ENCODE data around the gene RNF150.

DNA sequence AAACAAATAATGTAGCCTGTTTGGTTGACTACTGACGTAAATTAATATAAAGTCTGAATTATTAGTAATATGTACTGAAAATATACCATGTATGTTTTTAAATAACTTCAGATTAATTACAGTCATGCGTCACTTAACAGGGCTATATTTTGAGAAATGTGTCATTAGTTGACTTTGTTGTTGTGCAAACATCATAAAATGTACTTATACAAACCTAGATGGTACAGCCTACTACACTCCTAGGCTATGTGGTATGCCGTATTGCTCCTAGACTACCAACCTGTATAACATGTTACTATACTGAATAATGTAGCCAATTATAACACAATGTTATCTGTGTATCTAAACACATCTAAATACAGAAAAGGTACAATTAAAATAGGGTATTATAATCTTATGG lies 66.6 kb downstream of the RNF150 start:
- TF ChIP-seq, protein P1, sequence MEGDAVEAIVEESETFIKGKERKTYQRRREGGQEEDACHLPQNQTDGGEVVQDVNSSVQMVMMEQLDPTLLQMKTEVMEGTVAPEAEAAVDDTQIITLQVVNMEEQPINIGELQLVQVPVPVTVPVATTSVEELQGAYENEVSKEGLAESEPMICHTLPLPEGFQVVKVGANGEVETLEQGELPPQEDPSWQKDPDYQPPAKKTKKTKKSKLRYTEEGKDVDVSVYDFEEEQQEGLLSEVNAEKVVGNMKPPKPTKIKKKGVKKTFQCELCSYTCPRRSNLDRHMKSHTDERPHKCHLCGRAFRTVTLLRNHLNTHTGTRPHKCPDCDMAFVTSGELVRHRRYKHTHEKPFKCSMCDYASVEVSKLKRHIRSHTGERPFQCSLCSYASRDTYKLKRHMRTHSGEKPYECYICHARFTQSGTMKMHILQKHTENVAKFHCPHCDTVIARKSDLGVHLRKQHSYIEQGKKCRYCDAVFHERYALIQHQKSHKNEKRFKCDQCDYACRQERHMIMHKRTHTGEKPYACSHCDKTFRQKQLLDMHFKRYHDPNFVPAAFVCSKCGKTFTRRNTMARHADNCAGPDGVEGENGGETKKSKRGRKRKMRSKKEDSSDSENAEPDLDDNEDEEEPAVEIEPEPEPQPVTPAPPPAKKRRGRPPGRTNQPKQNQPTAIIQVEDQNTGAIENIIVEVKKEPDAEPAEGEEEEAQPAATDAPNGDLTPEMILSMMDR (IDR thresholded peaks at IDR 0.05; ENCODE audit: low read depth, low read length, missing input control), result no peak
- TF ChIP-seq RAD21 (IDR thresholded peaks at IDR 0.05), result no peak
- TF ChIP-seq, protein P2, sequence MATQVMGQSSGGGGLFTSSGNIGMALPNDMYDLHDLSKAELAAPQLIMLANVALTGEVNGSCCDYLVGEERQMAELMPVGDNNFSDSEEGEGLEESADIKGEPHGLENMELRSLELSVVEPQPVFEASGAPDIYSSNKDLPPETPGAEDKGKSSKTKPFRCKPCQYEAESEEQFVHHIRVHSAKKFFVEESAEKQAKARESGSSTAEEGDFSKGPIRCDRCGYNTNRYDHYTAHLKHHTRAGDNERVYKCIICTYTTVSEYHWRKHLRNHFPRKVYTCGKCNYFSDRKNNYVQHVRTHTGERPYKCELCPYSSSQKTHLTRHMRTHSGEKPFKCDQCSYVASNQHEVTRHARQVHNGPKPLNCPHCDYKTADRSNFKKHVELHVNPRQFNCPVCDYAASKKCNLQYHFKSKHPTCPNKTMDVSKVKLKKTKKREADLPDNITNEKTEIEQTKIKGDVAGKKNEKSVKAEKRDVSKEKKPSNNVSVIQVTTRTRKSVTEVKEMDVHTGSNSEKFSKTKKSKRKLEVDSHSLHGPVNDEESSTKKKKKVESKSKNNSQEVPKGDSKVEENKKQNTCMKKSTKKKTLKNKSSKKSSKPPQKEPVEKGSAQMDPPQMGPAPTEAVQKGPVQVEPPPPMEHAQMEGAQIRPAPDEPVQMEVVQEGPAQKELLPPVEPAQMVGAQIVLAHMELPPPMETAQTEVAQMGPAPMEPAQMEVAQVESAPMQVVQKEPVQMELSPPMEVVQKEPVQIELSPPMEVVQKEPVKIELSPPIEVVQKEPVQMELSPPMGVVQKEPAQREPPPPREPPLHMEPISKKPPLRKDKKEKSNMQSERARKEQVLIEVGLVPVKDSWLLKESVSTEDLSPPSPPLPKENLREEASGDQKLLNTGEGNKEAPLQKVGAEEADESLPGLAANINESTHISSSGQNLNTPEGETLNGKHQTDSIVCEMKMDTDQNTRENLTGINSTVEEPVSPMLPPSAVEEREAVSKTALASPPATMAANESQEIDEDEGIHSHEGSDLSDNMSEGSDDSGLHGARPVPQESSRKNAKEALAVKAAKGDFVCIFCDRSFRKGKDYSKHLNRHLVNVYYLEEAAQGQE (IDR thresholded peaks at IDR 0.05), result no peak
- TF ChIP-seq RXRA (IDR thresholded peaks at IDR 0.05), result no peak
- TF ChIP-seq TAF1 (conservative IDR thresholded peaks at IDR 0.05), result no peak
- TF ChIP-seq, protein P3, sequence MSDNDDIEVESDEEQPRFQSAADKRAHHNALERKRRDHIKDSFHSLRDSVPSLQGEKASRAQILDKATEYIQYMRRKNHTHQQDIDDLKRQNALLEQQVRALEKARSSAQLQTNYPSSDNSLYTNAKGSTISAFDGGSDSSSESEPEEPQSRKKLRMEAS (IDR thresholded peaks at IDR 0.05), result no peak
- TF ChIP-seq GABPA (IDR thresholded peaks at IDR 0.05 in 1 of 2, conservative IDR thresholded peaks at IDR 0.05 in 1 of 2), result no peak
- no peak for TF ChIP-seq SP1 (IDR thresholded peaks at IDR 0.05)
- no peak for TF ChIP-seq FOXA1 (IDR thresholded peaks at IDR 0.05)
- no peak for TF ChIP-seq NR2F2 (IDR thresholded peaks at IDR 0.05)
